ENCODE data around the gene GLT1D1. TPM values are rescaled to one million over a fixed set of nuclear protein-coding genes. Genes with fewer than 3 reads are reported as not detected.

Gene GLT1D1
- total RNA-seq, 1 donor from 2014 or later = 5.4 TPM

DNA sequence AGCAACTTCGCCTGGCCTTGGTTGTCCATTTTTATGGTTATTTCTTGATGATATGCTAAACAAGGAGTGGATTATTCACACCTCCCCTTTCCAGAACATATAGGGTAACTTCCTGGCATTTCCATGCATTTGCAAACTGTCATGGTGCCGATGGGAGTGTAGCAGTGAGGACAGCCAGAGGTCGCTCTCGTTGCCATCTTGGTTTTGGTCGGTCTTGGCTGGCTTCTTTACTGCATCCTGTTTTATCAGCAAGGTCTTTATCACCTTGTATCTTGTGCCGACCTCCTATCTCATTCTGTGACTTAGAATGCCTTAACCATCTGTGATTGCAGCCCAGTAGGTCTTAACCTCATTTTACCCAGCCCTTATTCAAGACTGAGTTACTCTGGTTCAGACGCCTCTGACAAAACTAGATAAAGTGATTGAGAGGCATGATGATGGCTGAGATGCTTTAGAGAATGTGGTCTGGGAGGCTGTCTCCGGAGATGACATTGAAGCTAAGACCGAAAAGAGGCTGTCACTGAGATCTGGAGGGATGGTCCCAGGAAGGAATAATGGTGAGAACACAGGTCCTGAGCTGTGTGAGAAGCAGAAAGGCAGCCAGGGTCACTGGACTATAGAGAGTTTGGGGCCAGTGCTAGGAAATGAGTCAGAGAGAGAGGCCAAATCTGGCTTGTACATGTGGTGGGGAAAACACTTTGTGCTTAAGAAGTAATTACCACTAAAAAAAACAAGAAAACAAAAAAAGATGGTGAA, 2.9 kb downstream of the GLT1D1 start:
- H3K4me1 Mint-ChIP-seq = peaks cover 12% of the 10 kb centered on the region
- Histone ChIP-seq H3K4me3 (no peak overlapping the region), H3K27ac (no peak overlapping the region), H3K36me3 (no peaks in the 10 kb centered on the region), H3K4me1 (peaks cover 3% of the 10 kb centered on the region), H3K27me3 (peaks cover 25% of the 10 kb centered on the region), H3F3A (ENCODE audit: low read depth) (peaks cover 28% of the 10 kb centered on the region), H3K4me2 (no peak overlapping the region), H3K9ac (no peak overlapping the region), H3K9me3 (ENCODE audit: low read depth) (no peaks in the 10 kb centered on the region), H4K20me1 (ENCODE audit: low read depth) (no peaks in the 10 kb centered on the region), H3K79me2 (ENCODE audit: low read depth) (no peaks in the 10 kb centered on the region), H2AFZ (replicated peaks) (no peak overlapping the region)
- peaks cover 21% of the 10 kb centered on the region for H3K27me3 Mint-ChIP-seq (ENCODE audit: insufficient read depth, low read depth)
- DNase-seq (ENCODE audit: low spot score) = no peak
- H3K36me3 Mint-ChIP-seq = no peaks in the 10 kb centered on the region
- no peak overlapping the region for H3K27ac Mint-ChIP-seq
- H3K4me3 Mint-ChIP-seq = no peak overlapping the region
- H3K9me3 Mint-ChIP-seq = no peaks in the 10 kb centered on the region
- TF ChIP-seq EZH2phosphoT487 (IDR thresholded peaks at IDR 0.05) (no peak), EZH2 (IDR thresholded peaks at IDR 0.05) (no peak)
- TF ChIP-seq, protein P1, sequence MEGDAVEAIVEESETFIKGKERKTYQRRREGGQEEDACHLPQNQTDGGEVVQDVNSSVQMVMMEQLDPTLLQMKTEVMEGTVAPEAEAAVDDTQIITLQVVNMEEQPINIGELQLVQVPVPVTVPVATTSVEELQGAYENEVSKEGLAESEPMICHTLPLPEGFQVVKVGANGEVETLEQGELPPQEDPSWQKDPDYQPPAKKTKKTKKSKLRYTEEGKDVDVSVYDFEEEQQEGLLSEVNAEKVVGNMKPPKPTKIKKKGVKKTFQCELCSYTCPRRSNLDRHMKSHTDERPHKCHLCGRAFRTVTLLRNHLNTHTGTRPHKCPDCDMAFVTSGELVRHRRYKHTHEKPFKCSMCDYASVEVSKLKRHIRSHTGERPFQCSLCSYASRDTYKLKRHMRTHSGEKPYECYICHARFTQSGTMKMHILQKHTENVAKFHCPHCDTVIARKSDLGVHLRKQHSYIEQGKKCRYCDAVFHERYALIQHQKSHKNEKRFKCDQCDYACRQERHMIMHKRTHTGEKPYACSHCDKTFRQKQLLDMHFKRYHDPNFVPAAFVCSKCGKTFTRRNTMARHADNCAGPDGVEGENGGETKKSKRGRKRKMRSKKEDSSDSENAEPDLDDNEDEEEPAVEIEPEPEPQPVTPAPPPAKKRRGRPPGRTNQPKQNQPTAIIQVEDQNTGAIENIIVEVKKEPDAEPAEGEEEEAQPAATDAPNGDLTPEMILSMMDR (IDR thresholded peaks at IDR 0.05) = no peak

DNA sequence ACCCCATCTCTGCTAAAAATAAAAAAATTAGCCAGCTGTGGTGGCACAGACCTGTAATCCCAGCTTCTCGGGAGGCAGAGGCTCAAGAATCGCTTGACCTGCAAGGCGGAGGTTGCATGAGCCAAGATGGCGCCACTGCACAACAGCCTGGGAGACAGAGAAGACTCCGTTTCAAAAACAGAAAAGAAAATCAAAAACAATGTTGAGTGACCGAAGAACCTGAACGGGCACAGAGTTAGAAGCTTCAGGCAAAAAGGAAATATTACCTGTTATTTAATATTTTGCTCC, 3.5 kb downstream of the GLT1D1 start:
- no peak for TF ChIP-seq EZH2phosphoT487 (IDR thresholded peaks at IDR 0.05)
- Histone ChIP-seq H3F3A (ENCODE audit: low read depth) (peaks cover 28% of the 10 kb centered on the region), H3K4me2 (no peak overlapping the region), H3K9me3 (ENCODE audit: low read depth) (no peaks in the 10 kb centered on the region), H3K27me3 (peaks cover 20% of the 10 kb centered on the region), H3K4me1 (peaks cover 3% of the 10 kb centered on the region), H3K27ac (no peak overlapping the region), H2AFZ (replicated peaks) (no peak overlapping the region), H3K9ac (no peak overlapping the region), H4K20me1 (ENCODE audit: low read depth) (no peaks in the 10 kb centered on the region), H3K36me3 (no peaks in the 10 kb centered on the region), H3K79me2 (ENCODE audit: low read depth) (no peaks in the 10 kb centered on the region), H3K4me3 (no peak overlapping the region)
- Mint-ChIP-seq H3K4me1 (peaks cover 12% of the 10 kb centered on the region), H3K36me3 (no peaks in the 10 kb centered on the region), H3K9me3 (no peaks in the 10 kb centered on the region), H3K4me3 (no peak overlapping the region), H3K27ac (no peak overlapping the region), H3K27me3 (ENCODE audit: insufficient read depth, low read depth) (peaks cover 17% of the 10 kb centered on the region)
- DNase-seq (ENCODE audit: low spot score) = no peak

DNA sequence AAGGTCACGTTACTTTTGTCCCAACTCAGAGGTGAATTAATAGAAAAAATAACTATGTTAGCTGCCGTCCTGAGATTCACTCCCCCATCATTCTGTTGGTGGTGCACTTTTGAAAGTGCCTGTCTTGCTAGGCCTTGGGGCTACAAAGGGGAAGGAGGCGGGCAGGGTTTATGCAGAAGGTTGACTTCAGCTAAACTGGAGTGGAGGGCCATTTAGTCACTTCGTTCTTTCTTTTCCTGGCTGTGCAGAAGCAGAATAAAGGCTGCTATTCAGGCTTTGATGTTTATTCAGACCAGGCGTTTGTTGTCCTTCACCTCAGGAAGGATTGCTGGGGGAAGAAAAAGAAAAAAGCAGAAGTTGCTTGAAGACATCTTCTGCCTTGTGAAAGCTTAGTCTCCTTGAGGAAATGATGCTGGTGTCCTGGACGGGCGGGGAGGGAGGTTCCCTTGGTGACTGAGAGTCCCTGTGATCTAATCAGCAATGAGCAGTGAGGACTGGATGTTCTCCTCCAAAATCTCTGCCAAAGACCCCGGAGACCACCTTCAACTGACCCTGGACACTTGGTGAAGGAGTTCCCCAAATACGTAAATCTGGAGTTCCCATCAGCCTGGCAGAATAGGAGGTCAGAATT, 4.0 kb downstream of the GLT1D1 start:
- Histone ChIP-seq H3K27me3 (peaks cover 15% of the 10 kb centered on the region), H3K79me2 (ENCODE audit: low read depth) (no peaks in the 10 kb centered on the region), H3K4me1 (peaks cover 3% of the 10 kb centered on the region), H4K20me1 (ENCODE audit: low read depth) (no peaks in the 10 kb centered on the region), H3K4me3 (no peak overlapping the region), H2AFZ (replicated peaks) (no peak overlapping the region), H3K27ac (no peak overlapping the region), H3K9me3 (ENCODE audit: low read depth) (no peaks in the 10 kb centered on the region), H3K4me2 (no peak overlapping the region), H3F3A (ENCODE audit: low read depth) (peaks cover 26% of the 10 kb centered on the region), H3K36me3 (no peaks in the 10 kb centered on the region), H3K9ac (no peak overlapping the region)
- Mint-ChIP-seq H3K4me1 (peaks cover 12% of the 10 kb centered on the region), H3K36me3 (no peaks in the 10 kb centered on the region), H3K27ac (no peak overlapping the region), H3K4me3 (no peak overlapping the region), H3K9me3 (no peaks in the 10 kb centered on the region), H3K27me3 (ENCODE audit: insufficient read depth, low read depth) (peaks cover 12% of the 10 kb centered on the region)
- no peak for TF ChIP-seq EZH2phosphoT487 (IDR thresholded peaks at IDR 0.05)
- TF ChIP-seq EZH2 (IDR thresholded peaks at IDR 0.05) = no peak
- TF ChIP-seq, protein P1 (IDR thresholded peaks at IDR 0.05) = no peak
- no peak for DNase-seq (ENCODE audit: low spot score)

DNA sequence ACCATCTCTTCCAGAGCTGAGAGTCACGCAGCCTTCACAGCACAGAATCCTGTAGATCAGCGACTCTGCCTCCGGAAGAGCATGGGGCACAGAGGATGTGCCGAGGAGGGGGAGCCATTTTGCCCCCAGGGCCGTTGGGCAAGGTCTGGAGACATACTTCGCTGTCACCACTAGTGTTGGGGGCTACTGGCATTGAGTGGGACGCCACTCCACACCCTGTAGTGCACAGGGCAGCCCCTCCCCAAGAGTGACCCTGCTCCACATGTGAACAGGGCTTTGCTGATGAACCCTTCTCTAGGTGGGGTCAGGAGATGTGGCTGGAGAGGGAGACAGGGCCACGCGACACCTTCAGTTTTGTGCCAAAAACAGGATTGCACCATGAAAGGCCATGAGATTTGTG, 6.0 kb downstream of the GLT1D1 start:
- H3K4me1 ChIP-seq = no peaks in the 10 kb centered on the region
- H3K36me3 Mint-ChIP-seq = peaks cover 3% of the 10 kb centered on the region
- no peak overlapping the region for H3K4me2 ChIP-seq
- H3K9me3 ChIP-seq (ENCODE audit: low read depth) = no peaks in the 10 kb centered on the region
- no peak overlapping the region for H2AFZ ChIP-seq (replicated peaks)
- H3K79me2 ChIP-seq (ENCODE audit: low read depth) = no peaks in the 10 kb centered on the region
- no peaks in the 10 kb centered on the region for H3K36me3 ChIP-seq
- H3K4me1 Mint-ChIP-seq = peaks cover 13% of the 10 kb centered on the region
- no peak for DNase-seq (ENCODE audit: low spot score)
- peaks cover 10% of the 10 kb centered on the region for H3F3A ChIP-seq (ENCODE audit: low read depth)
- no peak overlapping the region for H3K4me3 Mint-ChIP-seq
- H3K27me3 Mint-ChIP-seq (ENCODE audit: insufficient read depth, low read depth) = peaks cover 7% of the 10 kb centered on the region
- no peak overlapping the region for H3K4me3 ChIP-seq
- H3K27me3 ChIP-seq = no peaks in the 10 kb centered on the region
- no peaks in the 10 kb centered on the region for H4K20me1 ChIP-seq (ENCODE audit: low read depth)
- H3K9me3 Mint-ChIP-seq = no peaks in the 10 kb centered on the region
- no peak overlapping the region for H3K9ac ChIP-seq
- H3K27ac ChIP-seq = no peak overlapping the region
- no peak overlapping the region for H3K27ac Mint-ChIP-seq
- TF ChIP-seq, protein P1 (IDR thresholded peaks at IDR 0.05) = no peak
- no peak for TF ChIP-seq EZH2phosphoT487 (IDR thresholded peaks at IDR 0.05)
- no peak for TF ChIP-seq EZH2 (IDR thresholded peaks at IDR 0.05)
